Activated CD8-positive, alpha-beta T cell treated with anti-CD3 and anti-CD28 coated beads for 36 hours (primary cell): ENCODE results near the gene KCNIP3. TPM values are rescaled to one million over a fixed set of nuclear protein-coding genes. Genes with fewer than 3 reads are reported as not detected.

Experiments used
- ATAC-seq: fragments of 200-7000 bp; cut with Tn5 transposase; one replicate; pipeline ENCODE4 v1.10.0; 2021; ENCODE audit warnings: mild to moderate bottlenecking, moderate library complexity
- CTCF ChIA-PET: fragments of 350-600 bp; sonication (Branson Sonifier 250); formaldehyde crosslinking; loops from one replicate; lab custom pipeline; 2021; ENCODE audit warnings: antibody characterized with exemption; lab: Charles Lee
- POLR2A ChIA-PET: fragments of 350-600 bp; sonication (Branson Sonifier 250); formaldehyde crosslinking; loops from one replicate; lab custom pipeline; 2021; ENCODE audit warnings: antibody characterized with exemption; lab: Charles Lee
- DNase-seq: peaks from one replicate; pipeline ENCODE4 v3.0.0-alpha.2; 2020
- H3K27ac Mint-ChIP-seq: one replicate; pipeline ENCODE4 v1.8.0; 2021; ENCODE audit warnings: mild to moderate bottlenecking, mixed read lengths
- H3K27me3 Mint-ChIP-seq: one replicate; pipeline ENCODE4 v1.8.0; 2021; ENCODE audit warnings: mixed read lengths
- H3K36me3 Mint-ChIP-seq: one replicate; pipeline ENCODE4 v1.8.0; 2021; ENCODE audit warnings: low read depth, mixed read lengths
- H3K4me1 Mint-ChIP-seq: one replicate; pipeline ENCODE4 v1.8.0; 2021; ENCODE audit warnings: low read depth, mixed read lengths
- H3K4me3 Mint-ChIP-seq: one replicate; pipeline ENCODE4 v1.8.0; 2021; ENCODE audit warnings: mild to moderate bottlenecking, moderate library complexity, mixed read lengths
- H3K9me3 Mint-ChIP-seq: one replicate; pipeline ENCODE4 v1.8.0; 2021; ENCODE audit warnings: mixed read lengths
- intact Hi-C: fragments of 100-400 bp; cut with micrococcal nuclease; formaldehyde crosslinking; loops from one replicate; pipeline ENCODE4 v1.10.0; 2022
- total RNA-seq, 2 experiments: library from RNA; stranded (reverse); gene quantifications; one replicate each; pipeline ENCODE4 v1.2.3, GENCODE V29; 2021
- TF ChIP-seq, protein P1 (sequence below): fragments of 200-600 bp; IDR thresholded peaks from one replicate; pipeline ENCODE4 v1.8.0; 2022; ENCODE audit warnings: antibody characterized with exemption, mild to moderate bottlenecking

Gene KCNIP3
- total RNA-seq, 2 experiments from 2014 or later, result not detected

DNA sequence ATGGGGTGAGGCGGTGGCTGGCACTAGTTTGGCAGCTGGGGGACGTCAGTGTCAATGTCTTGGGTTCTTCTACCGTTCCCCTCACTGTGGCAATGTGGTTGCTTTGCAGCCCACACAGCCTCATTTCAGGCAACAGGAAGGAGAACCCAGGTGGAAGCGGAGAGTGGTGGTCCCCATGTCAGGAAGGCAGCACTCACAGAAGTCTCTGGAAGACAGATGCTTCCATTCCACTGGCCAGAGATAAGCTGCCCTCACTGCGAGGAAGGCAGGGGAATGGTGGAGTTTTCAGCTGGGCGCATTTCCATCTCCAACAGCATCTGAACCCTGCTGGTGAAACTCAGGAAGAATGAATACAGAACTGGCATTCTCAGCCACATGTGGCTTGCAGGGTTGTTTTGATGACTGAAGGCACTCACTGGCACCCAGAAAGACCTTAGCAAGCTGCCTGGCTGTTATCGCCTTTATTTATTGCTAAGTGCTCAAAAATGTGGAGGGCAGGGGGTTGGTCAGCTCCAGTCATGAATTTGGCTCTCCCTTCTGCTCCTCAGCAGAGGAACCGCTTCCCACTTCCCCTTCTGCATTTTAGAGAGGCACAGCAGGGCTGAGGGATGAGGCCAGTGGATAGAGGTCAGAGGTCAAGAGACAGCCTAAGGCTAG lies 19.4 kb downstream of the KCNIP3 start:
- H3K4me1 Mint-ChIP-seq, result no peaks in the 10 kb centered on the region
- no peak overlapping the region for H3K27ac Mint-ChIP-seq
- TF ChIP-seq, protein P1, sequence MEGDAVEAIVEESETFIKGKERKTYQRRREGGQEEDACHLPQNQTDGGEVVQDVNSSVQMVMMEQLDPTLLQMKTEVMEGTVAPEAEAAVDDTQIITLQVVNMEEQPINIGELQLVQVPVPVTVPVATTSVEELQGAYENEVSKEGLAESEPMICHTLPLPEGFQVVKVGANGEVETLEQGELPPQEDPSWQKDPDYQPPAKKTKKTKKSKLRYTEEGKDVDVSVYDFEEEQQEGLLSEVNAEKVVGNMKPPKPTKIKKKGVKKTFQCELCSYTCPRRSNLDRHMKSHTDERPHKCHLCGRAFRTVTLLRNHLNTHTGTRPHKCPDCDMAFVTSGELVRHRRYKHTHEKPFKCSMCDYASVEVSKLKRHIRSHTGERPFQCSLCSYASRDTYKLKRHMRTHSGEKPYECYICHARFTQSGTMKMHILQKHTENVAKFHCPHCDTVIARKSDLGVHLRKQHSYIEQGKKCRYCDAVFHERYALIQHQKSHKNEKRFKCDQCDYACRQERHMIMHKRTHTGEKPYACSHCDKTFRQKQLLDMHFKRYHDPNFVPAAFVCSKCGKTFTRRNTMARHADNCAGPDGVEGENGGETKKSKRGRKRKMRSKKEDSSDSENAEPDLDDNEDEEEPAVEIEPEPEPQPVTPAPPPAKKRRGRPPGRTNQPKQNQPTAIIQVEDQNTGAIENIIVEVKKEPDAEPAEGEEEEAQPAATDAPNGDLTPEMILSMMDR, result no peak
- CTCF ChIA-PET, result interaction anchor here (1.3 kb wide), 1 partner anchor 29 kb away, joined by 3 read pairs; no protein-coding TSS in a partner anchor
- POLR2A ChIA-PET, result interaction anchor here (0.5 to 1.0 kb wide), 2 partner anchors 9 to 527 kb away, joined by 3 read pairs; no protein-coding TSS in a partner anchor
- no peak overlapping the region for H3K4me3 Mint-ChIP-seq
- no peak for ATAC-seq
- H3K9me3 Mint-ChIP-seq, result no peaks in the 10 kb centered on the region
- H3K36me3 Mint-ChIP-seq, result no peaks in the 10 kb centered on the region
- H3K27me3 Mint-ChIP-seq, result peaks cover 2% of the 10 kb centered on the region
- intact Hi-C loops, result no loop called here
- no peak for DNase-seq

GRCh38 chr2:95317123-95317500 lies 20.0 kb downstream of the KCNIP3 start:
- POLR2A ChIA-PET, result interaction anchor here (1.0 kb wide), 1 partner anchor 9 kb away, joined by 3 read pairs; no protein-coding TSS in a partner anchor

GRCh38 chr2:95317665-95318425 lies 20.7 kb downstream of the KCNIP3 start:
- peaks cover 2% of the 10 kb centered on the region for H3K27me3 Mint-ChIP-seq
- H3K9me3 Mint-ChIP-seq, result no peaks in the 10 kb centered on the region
- ChIA-PET POLR2A (interaction anchor here (1.0 kb wide), 1 partner anchor 10 kb away, joined by 3 read pairs; no protein-coding TSS in a partner anchor), CTCF (no interaction called here)
- H3K4me3 Mint-ChIP-seq, result no peak overlapping the region
- no peaks in the 10 kb centered on the region for H3K36me3 Mint-ChIP-seq
- no peaks in the 10 kb centered on the region for H3K4me1 Mint-ChIP-seq
- ATAC-seq (no peak), DNase-seq (no peak)
- intact Hi-C loops, result no loop called here
- TF ChIP-seq, protein P1, result no peak
- no peak overlapping the region for H3K27ac Mint-ChIP-seq

More at GRCh38 chr2:95317123-95317500, 20.0 kb downstream of the KCNIP3 start:
- no peaks in the 10 kb centered on the region for H3K4me1 Mint-ChIP-seq
- ATAC-seq (no peak), DNase-seq (no peak)
- no peak overlapping the region for H3K27ac Mint-ChIP-seq
- H3K9me3 Mint-ChIP-seq, result no peaks in the 10 kb centered on the region
- no peak overlapping the region for H3K4me3 Mint-ChIP-seq
- CTCF ChIA-PET, result no interaction called here
- H3K36me3 Mint-ChIP-seq, result no peaks in the 10 kb centered on the region
- H3K27me3 Mint-ChIP-seq, result peaks cover 2% of the 10 kb centered on the region
- TF ChIP-seq, protein P1, result no peak
- intact Hi-C loops, result no loop called here

DNA sequence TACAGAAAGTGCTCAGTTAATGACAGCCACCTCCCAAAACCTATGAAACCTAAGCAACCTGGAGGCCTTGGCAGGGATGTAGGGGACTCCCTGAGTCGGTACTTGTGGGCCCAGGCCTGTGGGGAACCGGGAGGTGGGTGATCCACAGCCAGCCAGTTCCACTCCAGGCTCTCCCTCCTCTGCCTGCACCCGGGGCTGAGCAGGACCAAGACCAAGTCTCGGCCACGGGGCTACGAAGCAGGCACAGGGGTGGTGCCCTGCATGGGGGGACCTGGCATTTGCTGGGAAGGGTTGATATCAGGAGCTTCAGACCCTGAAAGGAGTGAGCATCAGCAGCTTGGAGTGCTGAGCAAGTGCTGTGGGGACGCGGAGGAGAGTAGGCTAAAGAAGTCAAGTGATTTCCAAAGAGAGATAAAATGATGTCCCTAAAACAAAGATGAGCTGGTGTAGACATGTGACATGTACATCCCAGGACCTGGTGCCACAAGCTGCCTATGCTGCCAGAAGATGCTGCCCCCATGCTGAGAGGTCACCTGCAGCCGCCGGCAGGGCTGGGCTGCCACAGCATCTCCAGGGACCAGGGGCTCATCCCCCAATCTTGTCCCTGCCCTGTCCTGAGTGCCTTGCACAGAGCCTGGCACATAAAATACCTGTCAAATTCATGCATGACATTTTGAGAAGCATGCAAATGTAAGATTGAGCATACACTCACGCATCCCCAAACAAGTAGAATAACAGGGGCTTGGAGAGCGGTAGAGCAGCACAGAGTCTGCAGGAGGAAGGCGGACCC lies 21.5 kb downstream of the KCNIP3 start:
- Mint-ChIP-seq H3K27me3 (peaks cover 2% of the 10 kb centered on the region), H3K4me3 (no peak overlapping the region), H3K9me3 (no peaks in the 10 kb centered on the region), H3K36me3 (no peaks in the 10 kb centered on the region), H3K27ac (no peak overlapping the region), H3K4me1 (no peaks in the 10 kb centered on the region)
- ChIA-PET POLR2A (no interaction called here), CTCF (no interaction called here)
- no peak for DNase-seq
- TF ChIP-seq, protein P1, result no peak
- no peak for ATAC-seq
- intact Hi-C loops, result no loop called here
